ENCODE measurements around the gene FIGN. TPM values are rescaled to one million over a fixed set of nuclear protein-coding genes. Genes with fewer than 3 reads are reported as not detected.

The FIGN gene
- total RNA-seq, 1 donor from 2014 or later: 4.3 TPM

DNA sequence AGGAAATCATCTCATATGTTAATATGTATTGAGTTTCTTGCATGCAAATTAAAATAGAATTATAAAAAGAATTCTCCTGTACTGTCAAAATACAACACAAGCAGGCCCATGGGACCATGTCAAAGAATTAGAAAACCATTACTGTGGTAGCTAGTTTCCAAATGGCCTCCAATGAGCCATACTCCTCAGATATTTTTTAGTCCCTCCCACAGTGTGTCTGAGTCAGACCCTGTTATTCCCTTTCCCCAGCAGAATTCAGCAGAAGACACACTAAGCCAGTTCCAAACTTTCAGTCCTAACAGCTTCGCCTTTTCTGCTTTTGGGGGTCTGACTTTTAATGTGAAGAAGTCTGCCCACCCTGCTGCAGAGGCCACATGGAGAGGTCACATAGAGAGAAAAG, 86.7 kb downstream of the FIGN start:
- Histone ChIP-seq H3K27ac (no peak overlapping the region), H3K36me3 (no peaks in the 10 kb centered on the region), H3K4me1 (no peaks in the 10 kb centered on the region), H3K9me3 (no peaks in the 10 kb centered on the region), H3K4me3 (no peak overlapping the region), H3K27me3 (no peaks in the 10 kb centered on the region)
- no peak for DNase-seq (ENCODE audit: low spot score in 2 of 2)
- intact Hi-C loops (cut with DNase I): no loop called here
- TF ChIP-seq, protein P1, sequence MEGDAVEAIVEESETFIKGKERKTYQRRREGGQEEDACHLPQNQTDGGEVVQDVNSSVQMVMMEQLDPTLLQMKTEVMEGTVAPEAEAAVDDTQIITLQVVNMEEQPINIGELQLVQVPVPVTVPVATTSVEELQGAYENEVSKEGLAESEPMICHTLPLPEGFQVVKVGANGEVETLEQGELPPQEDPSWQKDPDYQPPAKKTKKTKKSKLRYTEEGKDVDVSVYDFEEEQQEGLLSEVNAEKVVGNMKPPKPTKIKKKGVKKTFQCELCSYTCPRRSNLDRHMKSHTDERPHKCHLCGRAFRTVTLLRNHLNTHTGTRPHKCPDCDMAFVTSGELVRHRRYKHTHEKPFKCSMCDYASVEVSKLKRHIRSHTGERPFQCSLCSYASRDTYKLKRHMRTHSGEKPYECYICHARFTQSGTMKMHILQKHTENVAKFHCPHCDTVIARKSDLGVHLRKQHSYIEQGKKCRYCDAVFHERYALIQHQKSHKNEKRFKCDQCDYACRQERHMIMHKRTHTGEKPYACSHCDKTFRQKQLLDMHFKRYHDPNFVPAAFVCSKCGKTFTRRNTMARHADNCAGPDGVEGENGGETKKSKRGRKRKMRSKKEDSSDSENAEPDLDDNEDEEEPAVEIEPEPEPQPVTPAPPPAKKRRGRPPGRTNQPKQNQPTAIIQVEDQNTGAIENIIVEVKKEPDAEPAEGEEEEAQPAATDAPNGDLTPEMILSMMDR (IDR thresholded peaks at IDR 0.05): no peak

DNA sequence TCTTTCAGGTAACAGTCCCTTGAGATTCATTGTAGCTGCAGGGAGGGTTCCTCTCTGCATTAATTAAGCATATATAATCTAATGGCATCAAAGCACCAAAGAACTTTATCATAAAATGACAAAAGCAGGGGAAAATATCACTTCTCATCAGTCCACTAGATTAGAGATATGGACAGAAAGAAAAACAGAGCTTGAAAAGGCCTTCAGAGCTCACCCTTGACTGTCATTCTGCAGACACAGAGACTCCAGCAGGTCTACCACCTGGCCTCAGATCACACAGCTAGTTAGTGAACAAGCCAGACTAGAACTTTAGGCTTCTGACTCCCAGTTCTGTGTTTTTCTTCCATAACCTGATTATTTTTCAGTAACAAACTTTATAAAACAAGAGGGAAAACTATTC, 88.5 kb downstream of the FIGN start:
- Histone ChIP-seq H3K4me1 (no peaks in the 10 kb centered on the region), H3K4me3 (no peak overlapping the region), H3K9me3 (no peaks in the 10 kb centered on the region), H3K27ac (no peak overlapping the region), H3K36me3 (no peaks in the 10 kb centered on the region), H3K27me3 (no peaks in the 10 kb centered on the region)
- no peak for DNase-seq (ENCODE audit: low spot score in 2 of 2)
- TF ChIP-seq, protein P1 (IDR thresholded peaks at IDR 0.05): no peak
- intact Hi-C loops (cut with DNase I): no loop called here

DNA sequence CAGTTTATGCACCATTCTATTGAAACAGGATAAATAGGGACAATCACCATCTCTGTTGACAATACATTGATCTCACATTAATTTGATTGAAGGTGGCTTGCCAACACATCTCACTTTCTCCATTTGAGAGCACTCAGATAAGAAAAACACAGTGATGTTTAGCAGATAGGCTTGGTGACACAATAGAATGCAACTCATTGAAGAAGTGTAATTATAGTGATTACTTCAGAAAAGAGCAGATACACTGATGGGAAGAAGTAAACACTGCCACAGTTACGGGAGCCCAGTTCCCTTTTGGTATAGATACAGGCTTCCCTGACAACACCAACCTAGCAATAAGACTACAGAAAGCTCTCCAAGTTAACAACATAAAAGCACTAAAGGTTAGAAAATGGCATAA, 89.1 kb downstream of the FIGN start:
- Histone ChIP-seq H3K4me3 (no peak overlapping the region), H3K4me1 (no peaks in the 10 kb centered on the region), H3K27me3 (no peaks in the 10 kb centered on the region), H3K27ac (no peak overlapping the region), H3K9me3 (no peaks in the 10 kb centered on the region), H3K36me3 (no peaks in the 10 kb centered on the region)
- TF ChIP-seq, protein P1 (IDR thresholded peaks at IDR 0.05): no peak
- DNase-seq (ENCODE audit: low spot score in 2 of 2): no peak
- intact Hi-C loops (cut with DNase I): no loop called here

DNA sequence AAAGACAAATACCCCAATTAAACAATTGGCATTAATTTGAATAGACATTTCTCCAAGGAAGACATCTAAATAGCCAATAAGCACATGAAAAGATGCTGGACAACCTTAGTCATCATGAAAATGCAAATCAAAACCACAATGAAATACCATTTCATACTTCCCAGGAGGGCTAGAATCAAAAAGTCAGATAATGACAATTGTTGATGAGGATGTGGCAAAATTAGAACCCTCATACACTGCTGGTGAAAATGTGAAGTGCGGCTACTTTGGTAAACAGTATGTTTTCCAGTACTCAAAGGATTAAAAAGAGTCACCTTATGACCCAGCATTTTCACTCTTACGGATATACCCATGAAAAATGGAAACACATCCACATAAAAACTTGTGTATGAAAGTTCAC, 91.6 kb downstream of the FIGN start:
- no peaks in the 10 kb centered on the region for H3K27me3 ChIP-seq
- intact Hi-C loops (cut with DNase I): no loop called here
- TF ChIP-seq, protein P1 (IDR thresholded peaks at IDR 0.05): no peak
- no peak overlapping the region for H3K4me3 ChIP-seq
- H3K9me3 ChIP-seq: no peaks in the 10 kb centered on the region
- no peak overlapping the region for H3K27ac ChIP-seq
- H3K4me1 ChIP-seq: no peaks in the 10 kb centered on the region
- no peaks in the 10 kb centered on the region for H3K36me3 ChIP-seq
- no peak for DNase-seq (ENCODE audit: low spot score in 2 of 2)

DNA sequence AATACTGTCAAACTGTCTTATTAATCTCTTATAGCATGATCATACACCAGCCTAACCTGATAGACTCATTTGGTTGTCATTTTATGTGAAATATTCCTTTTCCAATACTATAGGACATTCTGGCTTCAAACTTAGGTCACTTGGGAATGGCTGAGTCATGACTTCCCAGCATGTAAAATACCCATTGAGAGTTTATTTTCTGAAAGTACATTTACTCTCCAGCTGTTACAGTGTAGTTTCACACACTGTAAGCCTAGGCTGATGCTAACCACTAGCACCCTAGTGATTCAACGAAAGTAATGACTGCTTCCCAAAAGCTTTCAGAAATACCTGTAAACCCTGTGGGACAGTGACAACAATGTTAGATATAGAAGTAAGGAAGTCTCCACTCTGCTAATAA, 93.8 kb downstream of the FIGN start:
- Histone ChIP-seq H3K27me3 (no peaks in the 10 kb centered on the region), H3K9me3 (no peaks in the 10 kb centered on the region), H3K36me3 (no peaks in the 10 kb centered on the region), H3K4me1 (no peaks in the 10 kb centered on the region), H3K4me3 (no peak overlapping the region), H3K27ac (no peak overlapping the region)
- DNase-seq (ENCODE audit: low spot score in 2 of 2): no peak
- TF ChIP-seq, protein P1 (IDR thresholded peaks at IDR 0.05): no peak
- intact Hi-C loops (cut with DNase I): no loop called here

DNA sequence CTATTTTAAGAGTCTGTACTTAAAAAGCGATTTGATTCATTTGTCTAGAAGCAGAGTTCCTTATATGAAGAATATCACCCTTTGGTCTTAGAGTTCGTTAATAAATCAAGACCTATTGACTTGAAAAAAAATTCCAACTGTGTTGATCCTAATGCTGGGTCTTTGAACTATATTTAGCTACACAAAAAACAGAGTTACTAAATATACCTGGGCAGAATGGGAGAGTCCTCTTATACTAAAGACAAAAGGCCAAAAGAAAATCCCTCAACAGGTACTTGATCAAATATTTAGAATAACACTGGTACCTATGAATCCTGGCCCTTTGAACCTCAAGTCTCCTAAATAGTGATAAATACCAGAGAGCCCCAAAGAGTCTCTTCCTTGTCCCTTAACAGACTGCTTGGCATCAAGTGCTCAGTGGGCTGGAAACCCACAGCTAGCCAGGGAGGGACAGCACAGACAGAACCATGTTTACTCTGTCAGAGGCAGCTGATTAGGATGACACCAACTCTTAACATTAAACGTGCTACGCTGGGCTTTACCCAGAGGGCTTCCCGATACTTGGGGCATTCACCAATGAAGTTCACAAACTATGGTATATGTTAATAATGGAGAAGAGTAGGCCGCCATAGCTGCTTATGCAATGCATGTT, 95.1 kb downstream of the FIGN start:
- intact Hi-C loops (cut with DNase I): no loop called here
- H3K4me1 ChIP-seq: no peaks in the 10 kb centered on the region
- no peak for DNase-seq (ENCODE audit: low spot score in 2 of 2)
- H3K27me3 ChIP-seq: no peaks in the 10 kb centered on the region
- no peak overlapping the region for H3K4me3 ChIP-seq
- no peak overlapping the region for H3K27ac ChIP-seq
- H3K36me3 ChIP-seq: no peaks in the 10 kb centered on the region
- TF ChIP-seq, protein P1 (IDR thresholded peaks at IDR 0.05): no peak
- no peaks in the 10 kb centered on the region for H3K9me3 ChIP-seq
